Measurements from ENCODE around the gene KDELR1.
A peak's percentile ranks its signal among the peaks of the same experiment; 100 is the strongest.

The KDELR1 gene

GRCh38 chr19:48351341-48351752 lies 40.0 kb downstream of the KDELR1 start:
- Mint-ChIP-seq H3K4me3 (no peak overlapping the region), H3K36me3 (ENCODE audit: low read depth) (no peaks in the 10 kb centered on the region), H3K4me1 (ENCODE audit: low read depth) (no peaks in the 10 kb centered on the region), H3K27me3 (ENCODE audit: low read depth) (no peaks in the 10 kb centered on the region), H3K27ac (no peak overlapping the region), H3K9me3 (no peaks in the 10 kb centered on the region)

- no peaks in the 10 kb centered on the region for H3K4me1 Mint-ChIP-seq (ENCODE audit: low read depth)
- no peak overlapping the region for H3K27ac Mint-ChIP-seq
- H3K9me3 Mint-ChIP-seq = no peaks in the 10 kb centered on the region
- no peaks in the 10 kb centered on the region for H3K36me3 Mint-ChIP-seq (ENCODE audit: low read depth)
- H3K27me3 Mint-ChIP-seq (ENCODE audit: low read depth) = no peaks in the 10 kb centered on the region
- H3K4me3 Mint-ChIP-seq = no peak overlapping the region
Observed at GRCh38 chr19:48350856-48351255, 40.5 kb downstream of the KDELR1 start.

- no peaks in the 10 kb centered on the region for H3K9me3 Mint-ChIP-seq
- H3K27me3 Mint-ChIP-seq (ENCODE audit: low read depth) = no peaks in the 10 kb centered on the region
- H3K36me3 Mint-ChIP-seq (ENCODE audit: low read depth) = no peaks in the 10 kb centered on the region
- H3K4me1 Mint-ChIP-seq (ENCODE audit: low read depth) = no peaks in the 10 kb centered on the region
- H3K4me3 Mint-ChIP-seq = no peak overlapping the region
- H3K27ac Mint-ChIP-seq = no peak overlapping the region
Observed at GRCh38 chr19:48348737-48349136, 42.6 kb downstream of the KDELR1 start.

- no peak overlapping the region for H3K4me3 Mint-ChIP-seq
- no peaks in the 10 kb centered on the region for H3K4me1 Mint-ChIP-seq (ENCODE audit: low read depth)
- no peaks in the 10 kb centered on the region for H3K36me3 Mint-ChIP-seq (ENCODE audit: low read depth)
- no peaks in the 10 kb centered on the region for H3K27me3 Mint-ChIP-seq (ENCODE audit: low read depth)
- H3K27ac Mint-ChIP-seq = no peak overlapping the region
- no peaks in the 10 kb centered on the region for H3K9me3 Mint-ChIP-seq
Observed at GRCh38 chr19:48348045-48348444, 43.3 kb downstream of the KDELR1 start.

- Mint-ChIP-seq H3K27me3 (ENCODE audit: low read depth) (no peaks in the 10 kb centered on the region), H3K27ac (no peak overlapping the region), H3K4me1 (ENCODE audit: low read depth) (no peaks in the 10 kb centered on the region), H3K9me3 (no peaks in the 10 kb centered on the region), H3K4me3 (no peak overlapping the region), H3K36me3 (ENCODE audit: low read depth) (peaks cover 3% of the 10 kb centered on the region)
Observed at GRCh38 chr19:48346191-48346590, 45.2 kb downstream of the KDELR1 start.

GRCh38 chr19:48344892-48345291 lies 46.5 kb downstream of the KDELR1 start:
- H3K27ac Mint-ChIP-seq = no peak overlapping the region
- H3K4me1 Mint-ChIP-seq (ENCODE audit: low read depth) = no peaks in the 10 kb centered on the region
- peaks cover 3% of the 10 kb centered on the region for H3K36me3 Mint-ChIP-seq (ENCODE audit: low read depth)
- H3K27me3 Mint-ChIP-seq (ENCODE audit: low read depth) = no peaks in the 10 kb centered on the region
- no peak overlapping the region for H3K4me3 Mint-ChIP-seq
- no peaks in the 10 kb centered on the region for H3K9me3 Mint-ChIP-seq

- Mint-ChIP-seq H3K4me1 (ENCODE audit: low read depth) (no peaks in the 10 kb centered on the region), H3K27me3 (ENCODE audit: low read depth) (no peaks in the 10 kb centered on the region), H3K36me3 (ENCODE audit: low read depth) (peaks cover 3% of the 10 kb centered on the region), H3K4me3 (no peak overlapping the region), H3K9me3 (no peaks in the 10 kb centered on the region), H3K27ac (no peak overlapping the region)
Observed at GRCh38 chr19:48342841-48343540, 48.4 kb downstream of the KDELR1 start.

- peaks cover 3% of the 10 kb centered on the region for H3K36me3 Mint-ChIP-seq (ENCODE audit: low read depth)
- no peak overlapping the region for H3K4me3 Mint-ChIP-seq
- H3K4me1 Mint-ChIP-seq (ENCODE audit: low read depth) = no peaks in the 10 kb centered on the region
- no peaks in the 10 kb centered on the region for H3K27me3 Mint-ChIP-seq (ENCODE audit: low read depth)
- no peak overlapping the region for H3K27ac Mint-ChIP-seq
- H3K9me3 Mint-ChIP-seq = no peaks in the 10 kb centered on the region
Observed at GRCh38 chr19:48342414-48342738, 49.0 kb downstream of the KDELR1 start.

- no peak overlapping the region for H3K27ac Mint-ChIP-seq
- H3K9me3 Mint-ChIP-seq = no peaks in the 10 kb centered on the region
- H3K27me3 Mint-ChIP-seq (ENCODE audit: low read depth) = no peaks in the 10 kb centered on the region
- no peaks in the 10 kb centered on the region for H3K4me1 Mint-ChIP-seq (ENCODE audit: low read depth)
- peaks cover 3% of the 10 kb centered on the region for H3K36me3 Mint-ChIP-seq (ENCODE audit: low read depth)
- no peak overlapping the region for H3K4me3 Mint-ChIP-seq
Observed at GRCh38 chr19:48341515-48342413, 49.6 kb downstream of the KDELR1 start.

- Mint-ChIP-seq H3K9me3 (no peaks in the 10 kb centered on the region), H3K27ac (no peak overlapping the region), H3K4me3 (no peak overlapping the region), H3K4me1 (ENCODE audit: low read depth) (no peaks in the 10 kb centered on the region), H3K36me3 (ENCODE audit: low read depth) (peaks cover 3% of the 10 kb centered on the region), H3K27me3 (ENCODE audit: low read depth) (no peaks in the 10 kb centered on the region)
Observed at GRCh38 chr19:48340995-48341394, 50.4 kb downstream of the KDELR1 start.

- Mint-ChIP-seq H3K36me3 (ENCODE audit: low read depth) (peaks cover 3% of the 10 kb centered on the region), H3K4me3 (no peak overlapping the region), H3K27ac (no peak overlapping the region), H3K27me3 (ENCODE audit: low read depth) (no peaks in the 10 kb centered on the region), H3K4me1 (ENCODE audit: low read depth) (peaks cover 8% of the 10 kb centered on the region), H3K9me3 (no peaks in the 10 kb centered on the region)
Observed at GRCh38 chr19:48338802-48339503, 52.4 kb downstream of the KDELR1 start.

GRCh38 chr19:48338253-48338755 lies 53.0 kb downstream of the KDELR1 start:
- Mint-ChIP-seq H3K27ac (no peak overlapping the region), H3K4me1 (ENCODE audit: low read depth) (peaks cover 11% of the 10 kb centered on the region), H3K36me3 (ENCODE audit: low read depth) (peaks cover 3% of the 10 kb centered on the region), H3K4me3 (no peak overlapping the region), H3K9me3 (no peaks in the 10 kb centered on the region), H3K27me3 (ENCODE audit: low read depth) (no peaks in the 10 kb centered on the region)

- Mint-ChIP-seq H3K9me3 (no peaks in the 10 kb centered on the region), H3K4me3 (peak overlapping the region; percentile 94), H3K27me3 (ENCODE audit: low read depth) (no peaks in the 10 kb centered on the region), H3K36me3 (ENCODE audit: low read depth) (peaks cover 31% of the 10 kb centered on the region), H3K4me1 (ENCODE audit: low read depth) (peaks cover 44% of the 10 kb centered on the region), H3K27ac (peak overlapping the region; percentile 94)
Observed at GRCh38 chr19:48333467-48334384, 57.6 kb downstream of the KDELR1 start.
